Stimulated activated CD8-positive, alpha-beta memory T cell treated with anti-CD3 and anti-CD28 coated beads, Interleukin-4, amount 100 ng/mL, for 1 hour (primary cell): ENCODE results near the gene GATD1.
A peak's percentile ranks its signal among the peaks of the same experiment; 100 is the strongest.
"Not testable (repeated sequence)": the region's sequence is repeated elsewhere in the genome, so short reads cannot be mapped to it uniquely, and the experiment has no call there.

Source experiments
- DNase-seq, 2 donors: peaks; one replicate each; pipeline ENCODE4 v3.0.0-alpha.2; 2020; ENCODE audit warnings: low read depth in 2 of 2, low spot score in 1 of 2

Gene GATD1

DNA sequence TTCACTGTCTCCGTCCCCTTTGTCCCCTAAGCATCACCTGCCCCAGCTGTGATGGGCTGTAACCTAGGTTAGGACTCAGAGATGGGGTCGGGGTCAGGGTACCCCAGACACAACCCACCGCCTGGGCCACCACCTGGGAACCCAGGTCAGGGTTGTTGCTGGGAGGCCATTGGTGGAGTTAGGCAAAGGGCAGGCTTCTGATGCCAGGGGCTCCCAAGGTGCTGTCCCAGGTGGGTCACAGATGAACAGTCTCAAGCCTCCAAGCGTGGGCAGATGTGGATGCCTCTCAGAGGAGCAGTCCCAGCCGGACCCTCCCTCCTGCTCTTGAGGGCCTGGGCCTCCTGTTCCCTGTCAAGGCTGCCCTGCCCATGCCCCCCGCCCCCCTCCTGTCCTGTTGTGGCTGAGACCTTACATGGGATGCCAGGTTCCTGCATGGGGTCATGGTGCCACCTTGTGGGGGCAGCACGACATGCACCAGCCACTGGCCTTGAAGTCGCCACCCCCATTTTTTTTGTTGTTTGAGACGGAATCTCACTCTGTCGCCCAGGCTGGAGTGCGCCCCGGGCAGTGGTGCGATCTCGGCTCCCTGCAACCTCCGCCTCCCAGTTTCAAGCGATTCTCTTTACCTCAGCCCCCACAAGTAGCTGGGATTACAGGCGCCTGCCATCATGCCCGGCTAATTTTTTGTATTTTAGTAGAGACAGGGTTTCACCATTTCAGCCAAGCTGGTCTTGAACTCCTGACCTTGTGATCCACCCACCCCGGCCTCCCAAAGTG lies 12.1 kb downstream of the GATD1 start:
- DNase-seq: peak; percentile 41 to 44

DNA sequence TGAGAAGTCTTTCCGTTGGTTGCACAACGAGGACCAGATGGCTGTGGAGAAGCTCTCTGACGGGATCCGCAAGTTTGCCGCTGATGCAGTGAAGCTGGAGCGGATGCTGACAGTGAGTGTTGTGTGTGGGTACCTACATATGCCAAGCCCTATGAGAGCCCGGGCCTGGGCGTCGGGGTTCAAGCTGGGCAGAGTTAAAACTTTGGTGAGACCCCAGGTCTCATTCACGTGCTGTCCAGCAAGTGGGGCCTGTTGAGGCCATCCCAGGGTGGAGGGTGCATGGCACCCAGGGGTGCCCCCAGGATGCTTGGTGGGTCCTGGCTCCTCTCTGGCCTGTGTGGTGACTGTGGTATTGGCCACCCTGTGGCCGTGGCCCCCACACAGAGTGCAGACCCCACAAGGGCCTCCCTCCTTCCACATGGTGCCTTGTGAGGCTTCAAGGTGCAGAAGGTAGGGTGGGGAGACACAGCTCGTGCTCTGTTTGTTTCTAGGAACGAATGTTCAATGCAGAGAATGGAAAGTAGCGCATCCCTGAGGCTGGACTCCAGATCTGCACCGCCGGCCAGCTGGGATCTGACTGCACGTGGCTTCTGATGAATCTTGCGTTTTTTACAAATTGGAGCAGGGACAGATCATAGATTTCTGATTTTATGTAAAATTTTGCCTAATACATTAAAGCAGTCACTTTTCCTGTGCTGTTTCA lies 12.8 kb downstream of the GATD1 start:
- DNase-seq: no peak

DNA sequence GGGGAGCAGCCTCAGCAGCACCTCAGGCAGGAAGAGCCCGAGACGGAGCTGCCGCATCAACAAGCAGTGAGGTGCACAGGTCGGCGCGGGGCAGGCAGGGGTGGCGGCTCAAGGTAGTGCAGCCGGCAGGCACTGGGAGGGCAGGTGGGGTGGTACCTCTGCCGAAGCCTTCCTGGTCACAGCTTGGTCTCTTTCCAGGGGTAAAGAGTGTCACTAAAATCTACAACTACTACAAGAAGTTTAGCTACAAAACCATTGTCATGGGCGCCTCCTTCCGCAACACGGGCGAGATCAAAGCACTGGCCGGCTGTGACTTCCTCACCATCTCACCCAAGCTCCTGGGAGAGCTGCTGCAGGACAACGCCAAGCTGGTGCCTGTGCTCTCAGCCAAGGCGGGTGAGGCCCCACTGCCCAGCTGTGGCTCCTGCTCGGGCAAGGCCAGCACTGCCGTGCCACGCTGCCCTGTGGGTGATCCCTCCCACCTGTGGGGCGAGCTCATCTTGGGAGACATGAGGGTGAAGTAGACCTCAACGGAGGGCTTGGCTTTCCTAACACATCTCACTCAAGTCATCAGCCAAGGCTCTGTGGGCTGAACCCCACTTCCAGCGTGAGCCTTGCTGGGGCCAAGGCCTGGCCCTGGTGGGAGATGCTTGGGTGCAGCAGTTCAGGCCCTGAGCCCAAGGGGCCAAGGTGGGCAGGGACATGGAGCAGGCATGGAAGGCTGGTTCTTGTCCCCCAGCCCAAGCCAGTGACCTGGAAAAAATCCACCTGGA lies 13.6 kb downstream of the GATD1 start:
- DNase-seq: no peak

DNA sequence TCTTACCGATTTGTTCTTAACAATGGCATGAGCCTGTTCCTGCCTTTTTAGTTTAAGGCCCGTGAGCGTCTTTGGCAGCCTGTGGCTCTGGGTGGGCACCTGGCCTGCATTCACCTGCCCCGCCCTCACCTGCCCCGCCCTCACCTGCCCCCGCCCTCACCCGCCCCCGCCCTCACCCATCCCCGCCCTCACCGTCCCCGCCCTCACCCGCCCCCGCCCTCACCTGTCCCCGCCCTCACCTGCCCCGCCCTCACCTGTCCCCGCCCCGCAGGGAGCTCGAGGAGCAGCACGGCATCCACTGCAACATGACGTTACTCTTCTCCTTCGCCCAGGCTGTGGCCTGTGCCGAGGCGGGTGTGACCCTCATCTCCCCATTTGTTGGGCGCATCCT lies 14.2 kb downstream of the GATD1 start:
- DNase-seq: no peak

DNA sequence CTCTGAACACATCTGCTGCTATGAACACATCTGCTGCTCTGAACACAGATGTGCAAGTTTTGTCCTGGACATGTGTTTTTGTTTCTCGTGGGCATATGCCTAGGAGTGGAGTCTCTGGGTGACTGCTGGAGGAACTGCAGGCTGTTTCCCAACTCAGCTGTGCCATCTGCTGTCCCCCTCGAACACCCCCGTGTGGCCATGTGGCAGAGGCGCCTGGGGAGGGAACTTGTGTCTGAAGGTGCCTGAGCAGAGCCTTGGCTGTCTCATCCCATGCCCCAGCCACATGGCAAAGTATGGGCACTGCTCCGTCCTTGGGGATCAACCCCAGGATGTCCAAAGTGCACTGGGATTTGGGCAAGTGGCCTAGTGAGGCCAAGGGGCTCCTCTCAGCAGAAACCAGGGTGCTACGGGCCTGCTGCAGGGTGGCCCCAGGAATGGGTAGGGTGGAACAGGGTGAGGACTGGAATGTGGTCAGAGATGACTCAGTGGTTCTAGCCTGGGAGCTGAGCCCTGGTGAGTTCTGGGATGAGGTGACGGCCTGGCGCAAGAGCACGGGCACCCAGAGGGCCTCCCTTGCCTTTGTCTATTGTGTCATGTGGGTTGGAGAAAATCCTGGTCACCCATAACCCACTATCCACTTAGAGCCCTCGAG lies 14.7 kb downstream of the GATD1 start:
- no peak for DNase-seq

DNA sequence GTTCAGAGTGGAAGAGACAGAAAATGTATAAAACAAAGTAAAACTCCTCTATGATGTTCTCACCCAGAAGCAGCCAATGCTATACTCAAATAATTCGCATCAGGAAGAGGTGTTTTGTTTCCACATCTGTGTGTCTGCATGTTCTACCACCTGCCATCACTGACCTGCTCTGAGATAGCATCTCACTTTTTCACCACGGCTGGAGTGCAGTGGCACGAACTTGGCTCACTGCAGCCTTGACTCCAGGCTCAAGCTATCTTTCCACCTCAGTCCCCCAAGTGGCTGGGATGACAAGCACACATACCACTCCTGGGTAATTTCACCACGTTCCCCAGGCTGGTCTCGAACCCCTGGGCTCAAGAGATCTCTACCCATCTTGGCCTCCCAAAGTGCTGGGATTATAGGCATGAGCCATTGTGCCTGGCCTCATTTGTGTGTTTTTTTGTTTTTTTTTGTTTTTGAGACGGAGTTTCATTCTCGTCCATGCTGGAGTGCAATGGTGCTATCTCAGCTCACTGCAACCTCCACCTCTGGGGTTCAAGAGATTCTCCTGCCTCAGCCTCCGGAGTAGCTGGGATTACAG lies 15.7 kb downstream of the GATD1 start:
- DNase-seq: no peak

DNA sequence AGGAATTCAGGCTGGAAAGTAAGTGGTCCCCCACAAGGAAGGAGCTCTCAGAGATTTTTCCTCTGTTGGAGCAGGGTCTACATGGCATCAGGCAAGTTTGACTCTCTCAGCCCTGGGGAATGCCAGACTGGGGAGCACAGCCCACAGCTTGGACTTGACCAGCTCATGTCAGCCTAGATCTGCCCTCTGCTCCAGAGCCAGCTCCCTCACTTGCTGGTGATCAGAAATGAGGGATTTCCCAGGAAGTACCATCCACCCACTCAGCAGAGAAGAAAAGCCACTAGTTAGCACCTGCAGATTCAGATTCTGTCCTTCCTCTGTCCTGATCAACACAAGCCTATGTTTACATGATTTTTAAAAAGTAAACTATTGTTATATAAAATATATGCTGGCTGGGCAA lies 17.1 kb downstream of the GATD1 start:
- DNase-seq: no peak

DNA sequence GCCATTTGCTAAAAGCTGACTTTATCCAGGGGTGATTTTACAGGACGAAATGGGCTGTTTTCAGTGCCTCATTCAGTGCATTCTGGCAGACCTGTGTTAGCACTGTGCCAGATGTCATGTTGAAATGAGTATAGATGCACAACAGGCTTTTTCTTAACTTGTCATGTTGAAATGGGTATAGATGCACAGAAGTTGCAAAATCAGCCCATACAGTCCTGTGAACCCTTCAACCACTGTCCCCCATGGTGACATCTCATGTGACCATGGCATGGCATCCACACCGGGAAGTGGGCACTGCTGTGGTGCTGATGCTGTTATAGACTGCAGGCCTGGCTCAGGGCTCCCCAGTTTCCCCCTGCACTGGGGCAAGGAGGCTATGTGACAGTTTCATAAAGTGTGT lies 27.6 kb downstream of the GATD1 start:
- DNase-seq: no peak

DNA sequence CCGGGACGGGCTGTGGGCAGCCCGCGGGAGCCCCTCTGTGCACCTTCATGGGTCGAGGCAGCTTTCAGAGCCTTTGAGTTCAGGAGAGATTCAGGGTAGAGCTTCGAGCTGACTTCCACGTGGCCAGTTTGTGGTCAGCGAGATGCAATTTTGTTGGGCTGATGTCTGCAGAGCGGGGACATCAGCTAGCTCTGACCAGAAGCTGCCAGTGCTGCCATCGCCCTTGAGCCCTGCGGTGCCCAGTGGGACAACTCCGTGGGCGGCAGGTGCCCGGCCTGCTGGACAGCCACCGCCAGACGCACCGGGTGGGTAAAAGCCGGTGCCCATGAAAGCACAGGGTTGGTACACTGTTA lies 29.3 kb downstream of the GATD1 start:
- DNase-seq: no peak

DNA sequence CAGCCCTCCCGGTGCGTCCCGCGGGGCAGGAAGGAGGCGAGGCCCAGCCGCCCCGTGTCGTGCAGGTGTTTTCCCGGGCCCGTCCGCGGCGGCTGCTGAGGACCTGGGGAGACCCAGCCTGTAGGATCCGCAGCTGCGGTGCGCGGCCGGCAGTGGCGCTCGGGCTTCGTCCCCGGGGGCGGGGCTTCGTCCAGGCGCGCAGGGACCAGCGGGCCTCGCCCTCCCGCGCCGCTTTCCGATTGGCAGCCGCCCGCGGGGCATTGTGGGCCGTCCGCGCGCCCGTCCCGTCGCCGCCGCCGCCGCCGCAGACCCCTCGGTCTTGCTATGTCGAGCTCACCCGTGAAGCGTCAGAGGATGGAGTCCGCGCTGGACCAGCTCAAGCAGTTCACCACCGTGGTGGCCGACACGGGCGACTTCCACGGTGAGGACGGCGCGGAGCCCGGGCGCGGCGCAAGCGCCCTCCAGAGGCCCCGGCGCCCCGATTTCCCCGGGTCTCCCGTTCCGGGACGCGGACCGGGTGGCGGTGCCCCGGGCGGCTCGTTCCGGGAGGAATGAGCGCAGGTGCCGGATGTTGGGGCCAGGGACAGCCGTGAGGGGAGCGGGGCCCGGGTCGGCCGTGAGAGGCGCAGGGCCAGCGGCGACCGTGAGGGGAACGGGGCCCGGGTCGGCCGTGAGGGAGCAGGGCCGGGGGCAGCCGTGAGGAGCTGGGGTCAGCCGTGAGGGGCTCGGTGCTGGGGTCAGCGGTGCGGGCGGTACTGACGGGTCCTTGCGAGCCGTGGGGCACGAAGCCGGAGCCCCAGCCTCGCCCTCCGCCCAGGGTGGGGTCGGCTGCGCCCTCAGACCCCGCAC lies 29.9 kb downstream of the GATD1 start, which contains the start of gene TALDO1:
TALDO1 (plus strand) TSS at position 307 of the 849 bp plus-strand sequence; CDS start at position 325, 18 bp downstream.
- DNase-seq: peak; percentile 53 to 60

DNA sequence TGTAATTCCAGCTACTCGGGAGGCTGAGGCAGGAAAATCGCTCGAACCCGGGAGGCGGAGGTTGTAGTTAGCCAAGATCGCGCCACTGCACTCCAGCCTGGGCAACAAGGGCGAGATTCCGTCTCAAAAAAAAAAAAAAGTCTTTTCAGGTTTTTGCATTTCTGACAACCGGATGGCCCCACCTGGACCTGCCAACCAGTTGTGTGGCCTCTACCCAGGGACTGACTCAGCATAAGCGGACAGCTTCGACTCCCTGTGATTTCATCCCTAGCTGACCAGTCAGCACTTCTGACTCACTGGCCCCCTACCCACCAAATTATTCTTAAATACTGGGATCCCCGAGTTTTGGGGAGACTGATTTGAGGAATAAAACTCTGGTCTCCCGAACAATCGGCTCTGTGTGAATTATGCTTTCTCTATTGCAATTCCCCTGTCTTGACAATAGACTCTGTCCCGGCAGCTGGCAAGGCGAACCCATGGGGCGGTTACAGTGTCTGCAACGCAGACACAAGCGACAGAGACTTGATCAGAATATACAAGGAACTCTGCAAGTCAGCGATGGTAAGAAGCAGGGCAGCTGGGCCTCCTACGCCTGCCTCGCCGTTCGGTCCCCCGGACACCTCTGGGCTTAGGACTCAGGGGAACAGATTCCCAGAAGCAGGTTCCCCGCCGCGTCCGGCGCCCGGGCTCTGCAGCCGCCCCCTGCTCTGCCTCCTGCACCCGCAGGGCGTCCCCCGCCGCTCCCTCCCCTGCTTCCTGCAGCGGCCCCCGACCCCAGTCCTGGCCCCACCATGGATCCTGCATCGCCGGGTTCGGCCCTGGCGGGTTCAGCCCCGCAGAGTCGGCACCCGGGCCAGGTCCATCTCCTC lies 30.8 kb downstream of the GATD1 start:
- DNase-seq: no peak

DNA sequence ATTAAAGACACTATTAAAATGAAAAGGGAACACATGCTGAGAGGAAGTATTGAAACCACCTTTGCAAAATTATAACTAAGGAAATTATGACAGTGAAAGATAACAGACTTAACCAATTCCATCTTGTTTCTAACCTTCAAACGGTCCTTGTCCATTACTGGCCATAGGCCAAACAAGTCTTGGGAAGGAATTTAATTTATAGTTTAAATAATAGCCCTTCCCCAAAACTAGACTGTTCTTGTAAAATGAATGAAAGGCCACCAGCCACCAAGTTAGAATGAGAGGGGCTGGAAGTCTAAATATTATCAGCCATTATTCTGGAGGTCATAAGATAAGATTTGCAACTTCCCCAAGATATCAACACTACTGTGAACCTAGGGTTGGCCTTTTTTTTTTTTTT lies 31.9 kb downstream of the GATD1 start:
- DNase-seq: no peak

DNA sequence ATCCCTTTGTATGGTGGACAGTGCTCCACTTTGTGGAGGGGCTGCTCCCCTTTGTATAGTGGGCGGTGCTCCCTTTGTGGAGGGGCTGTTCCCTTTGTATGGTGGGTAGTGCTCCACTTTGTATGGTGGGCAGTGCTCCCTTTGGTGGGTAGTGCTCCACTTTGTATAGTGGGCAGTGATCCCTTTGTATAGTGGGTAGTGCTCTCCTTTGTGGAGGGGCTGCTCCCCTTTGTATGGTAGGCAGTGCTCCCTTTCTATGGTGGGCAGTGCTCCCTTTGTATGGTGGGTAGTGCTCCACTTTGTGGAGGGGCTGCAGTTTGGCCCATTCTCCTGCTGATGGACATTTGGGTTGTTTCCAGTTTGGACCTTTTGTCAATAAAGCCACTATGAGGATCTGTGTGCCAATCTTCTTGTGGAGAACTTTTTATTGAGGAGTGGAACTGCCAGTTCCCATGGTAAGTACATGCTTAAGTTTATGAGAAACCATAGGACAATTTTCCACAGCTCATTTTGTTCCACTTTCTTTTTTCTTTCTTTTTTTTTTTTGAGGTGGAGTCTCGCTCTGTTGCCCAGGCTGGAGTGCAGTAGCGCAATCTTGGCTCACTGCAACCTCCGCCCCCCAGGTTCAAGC lies 34.6 kb downstream of the GATD1 start:
- DNase-seq: no peak

DNA sequence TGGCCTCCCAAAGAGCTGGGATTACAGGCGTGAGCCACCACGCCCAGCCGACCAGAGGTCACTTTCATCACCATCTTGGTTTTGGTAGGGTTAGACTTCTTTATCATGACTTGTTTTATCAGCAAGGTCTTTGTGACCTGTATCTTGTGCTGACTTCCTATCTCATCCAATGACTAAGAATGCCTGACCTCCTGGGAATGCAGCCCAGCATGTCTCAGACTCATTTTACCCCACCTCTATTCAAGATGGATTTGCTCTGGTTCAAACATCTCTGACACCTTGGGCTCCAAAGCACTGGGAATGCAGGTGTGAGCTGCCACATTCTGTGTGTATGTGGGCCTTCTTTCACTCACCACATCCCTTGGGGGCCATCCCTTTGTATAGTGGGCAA lies 35.1 kb downstream of the GATD1 start:
- no peak for DNase-seq

DNA sequence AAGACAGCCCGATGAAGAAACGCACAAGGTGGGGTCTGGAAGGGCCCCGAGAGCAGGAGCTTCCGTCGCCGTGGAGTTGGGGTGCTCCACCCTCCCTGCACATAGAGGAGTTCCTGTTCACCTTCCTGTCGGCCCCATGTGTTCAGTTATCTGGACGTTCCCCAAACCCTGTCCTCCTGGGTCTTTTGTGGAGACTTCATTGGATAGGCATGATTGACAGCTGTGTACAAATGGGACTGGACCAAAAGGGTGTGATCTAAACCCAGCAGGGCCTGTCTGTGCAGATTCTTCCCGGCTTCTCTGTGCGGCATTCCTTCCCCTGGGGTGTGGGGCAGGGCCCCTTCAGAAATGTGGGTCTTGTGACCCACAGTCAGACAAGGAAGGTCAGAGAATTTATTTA lies 39.4 kb downstream of the GATD1 start:
- not testable (repeated sequence) for DNase-seq

DNA sequence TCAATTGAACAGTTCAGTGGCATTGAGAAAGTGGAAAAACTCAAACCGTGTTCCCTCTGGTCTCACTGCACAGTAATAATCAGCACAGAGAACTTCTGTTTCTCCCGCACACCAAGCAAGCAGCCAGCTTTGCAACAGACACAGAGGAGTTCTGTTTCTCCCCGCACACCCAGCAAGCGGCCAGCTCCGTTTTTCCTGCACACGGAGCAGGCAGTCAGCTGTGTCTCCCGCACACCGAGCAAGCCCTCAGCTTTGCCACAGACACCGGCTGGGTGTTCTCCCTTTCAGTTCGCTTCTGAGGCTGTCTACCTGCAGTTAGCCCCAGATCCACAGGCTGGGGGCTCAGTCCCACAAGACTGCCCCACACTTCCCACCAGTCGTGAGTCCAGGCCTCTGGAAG lies 39.9 kb downstream of the GATD1 start:
- DNase-seq: no peak

DNA sequence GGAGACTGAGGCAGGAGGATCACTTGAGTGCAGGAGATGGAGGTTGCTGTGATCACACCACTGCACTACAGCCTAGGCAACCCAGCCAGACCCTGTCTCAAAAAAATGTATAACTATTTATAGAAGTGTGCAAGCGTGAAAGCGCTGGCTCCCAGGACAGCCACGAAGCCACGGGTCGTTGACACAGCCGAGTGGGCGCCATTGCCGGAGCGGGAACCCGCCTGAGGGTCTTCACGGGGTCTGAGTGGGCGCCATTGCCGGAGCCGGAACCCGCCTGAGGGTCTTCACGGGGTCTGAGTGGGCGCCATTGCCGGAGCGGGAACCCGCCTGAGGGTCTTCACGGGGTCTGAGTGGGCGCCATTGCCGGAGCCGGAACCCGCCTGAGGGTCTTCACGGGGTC lies 42.7 kb downstream of the GATD1 start:
- DNase-seq: not testable (repeated sequence)

DNA sequence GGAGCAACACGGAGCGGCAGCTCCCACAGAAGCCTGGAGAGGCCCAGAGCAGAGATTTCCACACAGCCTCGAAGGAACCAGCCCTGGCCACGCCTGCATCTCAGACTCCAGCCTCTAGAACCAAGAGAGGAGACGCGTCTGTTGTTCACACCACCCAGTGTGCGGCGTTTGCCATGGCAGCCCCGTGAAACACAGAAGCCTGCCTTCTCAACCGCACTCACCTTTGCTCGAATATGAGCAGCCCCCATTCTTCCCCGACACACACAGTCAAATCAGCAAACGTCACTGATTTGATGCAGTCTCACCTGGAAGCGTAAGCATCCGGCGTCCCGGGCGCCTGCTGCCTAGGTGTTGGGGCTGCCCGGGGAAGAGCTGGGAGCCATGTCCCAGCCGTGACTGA lies 44.2 kb downstream of the GATD1 start:
- DNase-seq: no peak
